Nephron (organoid): Measurements from ENCODE around the gene SSBP3.
A peak's percentile ranks its signal among the peaks of the same experiment; 100 is the strongest.

Experiments
- H3K27ac Mint-ChIP-seq, 3 experiments: 2 replicates each; pipeline ENCODE4 v1.8.0; 2020; ENCODE audit warnings: mixed read lengths in 3 of 3, mild to moderate bottlenecking in 2 of 3, moderate library complexity in 1 of 3
- H3K27me3 Mint-ChIP-seq: 2 replicates; pipeline ENCODE4 v1.8.0; 2021; ENCODE audit warnings: low read depth, mild to moderate bottlenecking, moderate library complexity, mixed read lengths
- H3K36me3 Mint-ChIP-seq: 2 replicates; pipeline ENCODE4 v1.8.0; 2020; ENCODE audit warnings: low read depth, mixed read lengths
- H3K4me1 Mint-ChIP-seq: 2 replicates; pipeline ENCODE4 v1.8.0; 2020; ENCODE audit warnings: mixed read lengths
- H3K4me3 Mint-ChIP-seq, 3 experiments: 2 replicates each; pipeline ENCODE4 v1.8.0; 2020; ENCODE audit warnings: mild to moderate bottlenecking in 3 of 3, mixed read lengths in 3 of 3, moderate library complexity in 2 of 3
- H3K9me3 Mint-ChIP-seq: 2 replicates; pipeline ENCODE4 v1.8.0; 2020; ENCODE audit warnings: mixed read lengths
- CTCF ChIP-seq, 3 experiments: fragments of 200-600 bp; sonication (generic); IDR thresholded peaks; one replicate each; pipeline ENCODE4 v1.5.0; 2021; ENCODE audit warnings: antibody characterized with exemption in 3 of 3; ENCODE audit not compliant: unreplicated experiment in 3 of 3

Gene SSBP3

GRCh38 chr1:54276617-54277450 lies 129.4 kb downstream of the SSBP3 start:
- Mint-ChIP-seq H3K9me3 (no peaks in the 10 kb centered on the region), H3K4me1 (peaks cover 72% of the 10 kb centered on the region), H3K4me3 (peak overlapping the region in 2 of 3 experiments; percentile 59 to 64), H3K36me3 (peaks cover 32% of the 10 kb centered on the region), H3K27ac (peak overlapping the region; percentile 75 to 93 (median 90)), H3K27me3 (peaks cover 4% of the 10 kb centered on the region)
- no peak for TF ChIP-seq CTCF (IDR thresholded peaks at IDR 0.05; ENCODE audit: unreplicated experiment in 3 of 3)

- Mint-ChIP-seq H3K4me3 (peak overlapping the region; percentile 28 to 67 (median 29)), H3K36me3 (peaks cover 31% of the 10 kb centered on the region), H3K27ac (peak overlapping the region; percentile 93 to 96 (median 95)), H3K4me1 (peaks cover 81% of the 10 kb centered on the region), H3K9me3 (no peaks in the 10 kb centered on the region), H3K27me3 (peaks cover 4% of the 10 kb centered on the region)
- peak in 2 of 3 experiments; percentile 14 to 28 for TF ChIP-seq CTCF (IDR thresholded peaks at IDR 0.05; ENCODE audit: unreplicated experiment in 3 of 3)
Observed at GRCh38 chr1:54275349-54275748, 130.8 kb downstream of the SSBP3 start.

- Mint-ChIP-seq H3K4me3 (peak overlapping the region; percentile 28 to 67 (median 44)), H3K4me1 (peaks cover 81% of the 10 kb centered on the region), H3K27me3 (peaks cover 4% of the 10 kb centered on the region), H3K9me3 (no peaks in the 10 kb centered on the region), H3K27ac (peak overlapping the region; percentile 93 to 96 (median 95)), H3K36me3 (peaks cover 31% of the 10 kb centered on the region)
- TF ChIP-seq CTCF (IDR thresholded peaks at IDR 0.05; ENCODE audit: unreplicated experiment in 3 of 3), result no peak
Observed at GRCh38 chr1:54274881-54275280, 131.3 kb downstream of the SSBP3 start.

GRCh38 chr1:54274448-54274847 lies 131.7 kb downstream of the SSBP3 start:
- H3K36me3 Mint-ChIP-seq, result peaks cover 30% of the 10 kb centered on the region
- no peak for TF ChIP-seq CTCF (IDR thresholded peaks at IDR 0.05; ENCODE audit: unreplicated experiment in 3 of 3)
- no peaks in the 10 kb centered on the region for H3K9me3 Mint-ChIP-seq
- H3K27me3 Mint-ChIP-seq, result peaks cover 4% of the 10 kb centered on the region
- peaks cover 84% of the 10 kb centered on the region for H3K4me1 Mint-ChIP-seq
- H3K27ac Mint-ChIP-seq, result peak overlapping the region; percentile 93 to 96 (median 95)
- peak overlapping the region in 2 of 3 experiments; percentile 25 to 44 for H3K4me3 Mint-ChIP-seq

- Mint-ChIP-seq H3K27me3 (peaks cover 4% of the 10 kb centered on the region), H3K4me1 (peaks cover 86% of the 10 kb centered on the region), H3K9me3 (no peaks in the 10 kb centered on the region), H3K27ac (peak overlapping the region; percentile 91 to 96 (median 93)), H3K36me3 (peaks cover 26% of the 10 kb centered on the region), H3K4me3 (peak overlapping the region; percentile 26 to 60 (median 35))
- no peak for TF ChIP-seq CTCF (IDR thresholded peaks at IDR 0.05; ENCODE audit: unreplicated experiment in 3 of 3)
Observed at GRCh38 chr1:54273795-54274163, 132.4 kb downstream of the SSBP3 start.
